DOHH2 (cell line): ENCODE data around the gene CRYBG2.

Experiments
- CTCF ChIP-seq: fragments of 200-600 bp; sonication (generic); IDR thresholded peaks from one replicate; pipeline ENCODE4 v1.5.1; 2014; ENCODE audit warnings: antibody characterized with exemption, mild to moderate bottlenecking, low read depth, low read length; ENCODE audit not compliant: poor library complexity, severe bottlenecking
- EZH2phosphoT487 ChIP-seq: fragments of 200-600 bp; sonication (generic); IDR thresholded peaks from 2 replicates; pipeline ENCODE4 v1.6.1; 2017; ENCODE audit warnings: borderline replicate concordance, mild to moderate bottlenecking, antibody characterized with exemption, low read length, moderate library complexity, mixed read lengths

GRCh38 chr1:26349188-26349876 is 4.6 kb downstream of the CRYBG2 start:
- no peak for TF ChIP-seq CTCF
- TF ChIP-seq EZH2phosphoT487: no peak
